Astrocyte (in vitro differentiated cells and primary cell): Measurements from ENCODE around the gene BBS9. TPM values are rescaled to one million over a fixed set of nuclear protein-coding genes. Genes with fewer than 3 reads are reported as not detected.

Experiments
- DNase-seq: peaks from one replicate; pipeline ENCODE4 v3.0.0-alpha.2; 2010; ENCODE audit warnings: low read depth
- FAIRE-seq: peaks from 2 replicates; lab custom pipeline; 2011; peaks lifted over from hg19 to GRCh38; lab: Jason Lieb, UNC
- H2AFZ ChIP-seq: 2 replicates; pipeline ENCODE4 v1.6.0; 2012; ENCODE audit warnings: low read depth, low read length, inconsistent platforms
- H3K27ac ChIP-seq: 2 replicates; pipeline ENCODE4 v1.5.1; 2011; ENCODE audit warnings: low read depth, low read length, inconsistent platforms
- H3K27me3 ChIP-seq: 2 replicates; pipeline ENCODE4 v1.6.0; 2011; ENCODE audit warnings: low read length, inconsistent platforms; ENCODE audit not compliant: insufficient read depth
- H3K36me3 ChIP-seq: 2 replicates; pipeline ENCODE4 v1.5.1; 2011; ENCODE audit warnings: low read length, inconsistent platforms; ENCODE audit not compliant: insufficient read depth
- H3K4me1 ChIP-seq: 2 replicates; pipeline ENCODE4 v1.5.1; 2011; ENCODE audit warnings: low read length, inconsistent platforms; ENCODE audit not compliant: insufficient read depth
- H3K4me2 ChIP-seq: 2 replicates; pipeline ENCODE4 v1.6.0; 2012; ENCODE audit warnings: low read length, inconsistent platforms
- H3K4me3 ChIP-seq: 2 replicates; pipeline ENCODE4 v1.5.1; 2011; ENCODE audit warnings: low read depth, mild to moderate bottlenecking, low read length, inconsistent platforms; ENCODE audit not compliant: insufficient read depth
- H3K79me2 ChIP-seq: 2 replicates; pipeline ENCODE4 v1.6.0; 2012; ENCODE audit warnings: mild to moderate bottlenecking, low read length, inconsistent platforms; ENCODE audit not compliant: insufficient read depth
- H3K9ac ChIP-seq: 2 replicates; pipeline ENCODE4 v1.6.0; 2012; ENCODE audit warnings: mild to moderate bottlenecking, low read length, inconsistent platforms
- H3K9me3 ChIP-seq: 2 replicates; pipeline ENCODE4 v1.5.1; 2012; ENCODE audit warnings: low read depth, mild to moderate bottlenecking, low read length, inconsistent platforms; ENCODE audit not compliant: insufficient read depth
- H4K20me1 ChIP-seq: 2 replicates; pipeline ENCODE4 v1.6.0; 2012; ENCODE audit warnings: low read length, inconsistent platforms; ENCODE audit not compliant: insufficient read depth
- H3K27ac Mint-ChIP-seq: one replicate; pipeline ENCODE4 v1.8.0; 2021; ENCODE audit warnings: mild to moderate bottlenecking, mixed read lengths; ENCODE audit not compliant: unreplicated experiment
- H3K27me3 Mint-ChIP-seq: one replicate; pipeline ENCODE4 v1.8.0; 2021; ENCODE audit warnings: low read depth, mixed read lengths; ENCODE audit not compliant: unreplicated experiment
- H3K36me3 Mint-ChIP-seq: one replicate; pipeline ENCODE4 v1.8.0; 2021; ENCODE audit warnings: low read depth, mixed read lengths; ENCODE audit not compliant: unreplicated experiment
- H3K4me1 Mint-ChIP-seq: one replicate; pipeline ENCODE4 v1.8.0; 2021; ENCODE audit warnings: low read depth, mixed read lengths; ENCODE audit not compliant: unreplicated experiment
- H3K4me3 Mint-ChIP-seq: one replicate; pipeline ENCODE4 v1.8.0; 2021; ENCODE audit warnings: mild to moderate bottlenecking, moderate library complexity, mixed read lengths; ENCODE audit not compliant: unreplicated experiment
- H3K9me3 Mint-ChIP-seq: one replicate; pipeline ENCODE4 v1.8.0; 2021; ENCODE audit warnings: mild to moderate bottlenecking, mixed read lengths; ENCODE audit not compliant: unreplicated experiment
- CTCF ChIP-seq: IDR thresholded peaks from 2 replicates; pipeline ENCODE4 v1.5.1; 2011; ENCODE audit warnings: low read depth, mild to moderate bottlenecking, inconsistent platforms, low read length, moderate library complexity; ENCODE audit not compliant: insufficient read depth
- EZH2 ChIP-seq: IDR thresholded peaks from 2 replicates; pipeline ENCODE4 v1.6.1; 2012; ENCODE audit warnings: mild to moderate bottlenecking, low read length, inconsistent platforms; ENCODE audit not compliant: insufficient read depth
- total RNA-seq: library from RNA; stranded (reverse); gene quantifications from 2 replicates; pipeline ENCODE4 v1.2.1, GENCODE V29; 2021

Gene BBS9
- total RNA-seq, 1 donor from 2014 or later, result 25.1 TPM

- Histone ChIP-seq H3K4me2 (no peak overlapping the region), H3K4me3 (no peak overlapping the region), H3K27ac (no peak overlapping the region), H3K27me3 (no peaks in the 10 kb centered on the region), H2AFZ (no peak overlapping the region), H3K9ac (no peak overlapping the region), H4K20me1 (no peaks in the 10 kb centered on the region), H3K79me2 (no peaks in the 10 kb centered on the region), H3K4me1 (no peaks in the 10 kb centered on the region), H3K36me3 (no peaks in the 10 kb centered on the region), H3K9me3 (no peaks in the 10 kb centered on the region)
- H3K4me1 Mint-ChIP-seq, result peaks cover 3% of the 10 kb centered on the region
- DNase-seq (no peak), FAIRE-seq (no peak)
- H3K27ac Mint-ChIP-seq, result no peak overlapping the region
- H3K4me3 Mint-ChIP-seq, result no peak overlapping the region
- no peaks in the 10 kb centered on the region for H3K27me3 Mint-ChIP-seq
- TF ChIP-seq EZH2 (no peak), CTCF (no peak)
- peaks cover 13% of the 10 kb centered on the region for H3K9me3 Mint-ChIP-seq
- peaks cover 24% of the 10 kb centered on the region for H3K36me3 Mint-ChIP-seq
Measured at GRCh38 chr7:33273356-33273755, 144.0 kb downstream of the BBS9 start.

- Histone ChIP-seq H3K27me3 (no peaks in the 10 kb centered on the region), H3K4me3 (no peak overlapping the region), H3K79me2 (no peaks in the 10 kb centered on the region), H3K4me1 (no peaks in the 10 kb centered on the region), H4K20me1 (no peaks in the 10 kb centered on the region), H3K36me3 (peaks cover 3% of the 10 kb centered on the region), H3K9me3 (peaks cover 6% of the 10 kb centered on the region), H3K4me2 (no peak overlapping the region), H3K27ac (no peak overlapping the region), H3K9ac (no peak overlapping the region), H2AFZ (no peak overlapping the region)
- Mint-ChIP-seq H3K4me1 (no peaks in the 10 kb centered on the region), H3K36me3 (peaks cover 23% of the 10 kb centered on the region), H3K4me3 (no peak overlapping the region), H3K9me3 (peaks cover 19% of the 10 kb centered on the region), H3K27ac (no peak overlapping the region), H3K27me3 (no peaks in the 10 kb centered on the region)
- no peak for DNase-seq
- FAIRE-seq, result peak; percentile 34
- TF ChIP-seq CTCF, result no peak
- TF ChIP-seq EZH2, result no peak
Measured at GRCh38 chr7:33276325-33276724, 147.0 kb downstream of the BBS9 start.

GRCh38 chr7:33276729-33277128, 147.4 kb downstream of the BBS9 start:
- Histone ChIP-seq H2AFZ (no peak overlapping the region), H3K4me3 (no peak overlapping the region), H3K4me2 (no peak overlapping the region), H3K4me1 (no peaks in the 10 kb centered on the region), H3K79me2 (no peaks in the 10 kb centered on the region), H3K36me3 (peaks cover 3% of the 10 kb centered on the region), H3K27ac (no peak overlapping the region), H3K9ac (no peak overlapping the region), H4K20me1 (no peaks in the 10 kb centered on the region), H3K27me3 (no peaks in the 10 kb centered on the region), H3K9me3 (peaks cover 6% of the 10 kb centered on the region)
- Mint-ChIP-seq H3K4me1 (no peaks in the 10 kb centered on the region), H3K4me3 (no peak overlapping the region), H3K9me3 (peaks cover 18% of the 10 kb centered on the region), H3K27me3 (no peaks in the 10 kb centered on the region), H3K36me3 (peaks cover 23% of the 10 kb centered on the region), H3K27ac (no peak overlapping the region)
- TF ChIP-seq EZH2 (no peak), CTCF (no peak)
- FAIRE-seq (no peak), DNase-seq (no peak)
